A549 (cell line): ENCODE measurements around the gene INPP4B. TPM values are rescaled to one million over a fixed set of nuclear protein-coding genes. Genes with fewer than 3 reads are reported as not detected.

ENCODE experiments used
- ATAC-seq, 2 experiments: fragments of 200-7000 bp in 1 of 2; fragments of >200 bp in 1 of 2; cut with Nextera tagmentation in 1 of 2; cut with Tn5 transposase in 1 of 2; 3 replicates each; pipeline versions ENCODE4 v1.8.0 to v1.9.1; 2018 to 2020; ENCODE audit warnings: mild to moderate bottlenecking in 1 of 2, moderate library complexity in 1 of 2
- CTCF ChIA-PET: fragments of 300-600 bp; sonication (Branson Sonifier 250); formaldehyde crosslinking; extraction: SDS; loops from one replicate; lab custom pipeline; 2021; ENCODE audit warnings: antibody characterized with exemption, inconsistent platforms; lab: Yijun Ruan, JAX
- POLR2A ChIA-PET: fragments of 350-600 bp; formaldehyde crosslinking; extraction: SDS; loops from one replicate; lab custom pipeline; 2021; ENCODE audit warnings: antibody characterized with exemption, inconsistent platforms; lab: Yijun Ruan, JAX
- DNase-seq, 2 experiments: peaks; one replicate each; pipeline versions ENCODE4 v3.0.0 to v3.0.0-alpha.2; 2011 to 2016; ENCODE audit warnings: low read depth in 1 of 2, low spot score in 1 of 2
- FAIRE-seq: peaks from 2 replicates; lab custom pipeline; 2011; peaks lifted over from hg19 to GRCh38; lab: Jason Lieb, UNC
- H3K27ac ChIP-seq, 2 experiments: fragments of >200 bp; sonication (Bioruptor Twin); formaldehyde crosslinking; 3 replicates each; pipeline ENCODE4 v1.5.1; 2016 to 2017
- H3K4me1 ChIP-seq: fragments of >200 bp; sonication (Bioruptor Twin); formaldehyde crosslinking; 3 replicates; pipeline ENCODE4 v1.6.1; 2016
- H3K4me2 ChIP-seq: fragments of >200 bp; sonication (Bioruptor Twin); formaldehyde crosslinking; 3 replicates; pipeline ENCODE4 v1.6.1; 2016
- H3K4me3 ChIP-seq: fragments of >200 bp; sonication (Bioruptor Twin); formaldehyde crosslinking; 3 replicates; pipeline ENCODE4 v1.5.1; 2016
- H3K9me3 ChIP-seq: fragments of >200 bp; sonication (Bioruptor Twin); formaldehyde crosslinking; 3 replicates; pipeline ENCODE4 v1.6.1; 2016
- BHLHE40 ChIP-seq: IDR thresholded peaks from 2 replicates; pipeline ENCODE4 v1.6.1; 2012; ENCODE audit warnings: low read depth, low read length, inconsistent platforms
- CEBPB ChIP-seq, 2 experiments: fragments of >200 bp in 1 of 2; sonication (Bioruptor Twin) in 1 of 2; formaldehyde crosslinking in 1 of 2; IDR thresholded peaks; 2 replicates each; pipeline ENCODE4 v1.6.1; 2012 to 2016
- CHD2 ChIP-seq: fragments of 150-350 bp; IDR thresholded peaks from 2 replicates; pipeline ENCODE4 v1.6.1; 2014; ENCODE audit warnings: low read length; ENCODE audit not compliant: partially characterized antibody
- CHD4 ChIP-seq: fragments of 200-600 bp; sonication (generic); IDR thresholded peaks from 2 replicates; pipeline ENCODE4 v1.6.1; 2016; ENCODE audit warnings: antibody characterized with exemption, mild to moderate bottlenecking, borderline replicate concordance
- E2F6 ChIP-seq: IDR thresholded peaks from 2 replicates; pipeline ENCODE4 v1.6.1; 2012; ENCODE audit warnings: low read depth, borderline replicate concordance
- EHMT2 ChIP-seq: fragments of 200-600 bp; sonication (generic); IDR thresholded peaks from 2 replicates; pipeline ENCODE4 v1.6.1; 2016; ENCODE audit warnings: antibody characterized with exemption, low read depth, mild to moderate bottlenecking, moderate library complexity
- EP300 ChIP-seq, 2 experiments: fragments of >200 bp; sonication (Bioruptor Twin); formaldehyde crosslinking; IDR thresholded peaks; 2 replicates in 1 of 2; 3 replicates in 1 of 2; pipeline ENCODE4 v1.6.1; 2016 to 2017
- FOSB ChIP-seq: fragments of 250-450 bp; sonication (Bioruptor Pico); IDR thresholded peaks from 2 replicates; pipeline ENCODE4 v1.5.0; 2020; ENCODE audit warnings: mild to moderate bottlenecking, moderate library complexity
- FOSL2 ChIP-seq, 2 experiments: fragments of 450-650 bp in 1 of 2; fragments of >200 bp in 1 of 2; sonication (Bioruptor Twin) in 1 of 2; formaldehyde crosslinking; IDR thresholded peaks; 2 replicates each; pipeline versions ENCODE4 v1.5.0 to v1.6.1; 2016 to 2020; ENCODE audit warnings: mild to moderate bottlenecking in 1 of 2, moderate library complexity in 1 of 2
- HMGXB4 ChIP-seq: fragments of 250-450 bp; sonication (Bioruptor Pico); IDR thresholded peaks from 2 replicates; pipeline ENCODE4 v1.5.0; 2021; ENCODE audit warnings: mild to moderate bottlenecking, moderate library complexity, borderline replicate concordance
- JUN ChIP-seq, 2 experiments: fragments of >200 bp; sonication (Bioruptor Twin); formaldehyde crosslinking; IDR thresholded peaks; 2 replicates in 1 of 2; 3 replicates in 1 of 2; pipeline ENCODE4 v1.6.1; 2016 to 2017
- NFE2L2 ChIP-seq: fragments of 150-350 bp; conservative IDR thresholded peaks from 2 replicates; pipeline ENCODE4 v1.6.1; 2014; ENCODE audit warnings: low read length
- NPAS2 ChIP-seq: fragments of 250-450 bp; sonication (Bioruptor Pico); IDR thresholded peaks from 2 replicates; pipeline ENCODE4 v1.8.0; 2022; ENCODE audit warnings: mild to moderate bottlenecking, moderate library complexity, borderline replicate concordance
- POLR2A ChIP-seq: IDR thresholded peaks from 2 replicates; pipeline ENCODE4 v1.6.1; 2012; ENCODE audit warnings: mild to moderate bottlenecking, low read length
- RAD21 ChIP-seq, 2 experiments: fragments of >200 bp in 1 of 2; sonication (Bioruptor Twin) in 1 of 2; formaldehyde crosslinking in 1 of 2; IDR thresholded peaks in 1 of 2; conservative IDR thresholded peaks in 1 of 2; 2 replicates in 1 of 2; 3 replicates in 1 of 2; pipeline ENCODE4 v1.6.1; 2012 to 2018; ENCODE audit warnings: inconsistent platforms in 1 of 2
- RNF2 ChIP-seq: fragments of 200-600 bp; sonication (generic); IDR thresholded peaks from 2 replicates; pipeline ENCODE4 v1.6.1; 2016; ENCODE audit warnings: low read depth, mild to moderate bottlenecking, antibody characterized with exemption, moderate library complexity, borderline replicate concordance
- SMC3 ChIP-seq: fragments of >200 bp; sonication (Bioruptor Twin); formaldehyde crosslinking; IDR thresholded peaks from 3 replicates; pipeline ENCODE4 v1.6.1; 2018; ENCODE audit warnings: inconsistent platforms
- TP53 ChIP-seq: fragments of 250-450 bp; sonication (Bioruptor Pico); IDR thresholded peaks from 2 replicates; pipeline ENCODE4 v1.5.0; 2021; ENCODE audit warnings: mild to moderate bottlenecking, moderate library complexity
- ZFP36 ChIP-seq: fragments of 450-650 bp; IDR thresholded peaks from 2 replicates; pipeline ENCODE4 v1.6.1; 2014; ENCODE audit warnings: borderline replicate concordance; ENCODE audit not compliant: partially characterized antibody
- WGBS: methylation state at CpG from one replicate; pipeline ENCODE4 v1.1.6; 2017; ENCODE audit errors: missing lambda C conversion rate; 5-methylcytosine and 5-hydroxymethylcytosine counted together
- polyA plus RNA-seq, 4 experiments: library from polyadenylated mRNA; depleted of rRNA in 3 of 4; stranded (reverse); fragments of >200 nt; fragmentation: RNase III in 1 of 4; extraction: RNeasy Plus Mini Kit Qiagen cat#74134 plus additional on column Dnase treatment in 1 of 4; gene quantifications; 2 replicates in 3 of 4; 3 replicates in 1 of 4; pipeline ENCODE4 v1.2.3, GENCODE V29; 2011 to 2017
- TF ChIP-seq, protein P1 (sequence below): fragments of 200-600 bp; sonication (generic); IDR thresholded peaks from 2 replicates; pipeline ENCODE4 v1.6.1; 2016; ENCODE audit warnings: antibody characterized with exemption, mild to moderate bottlenecking, moderate library complexity
- TF ChIP-seq, protein P2 (sequence below): fragments of >200 bp; sonication (Bioruptor Twin); formaldehyde crosslinking; IDR thresholded peaks from 3 replicates; pipeline ENCODE4 v1.5.1; 2016

INPP4B gene
- polyA plus RNA-seq, 2 of the 4 experiments (the other 2 are of a cell fraction): 7.2 to 14.9 TPM

DNA sequence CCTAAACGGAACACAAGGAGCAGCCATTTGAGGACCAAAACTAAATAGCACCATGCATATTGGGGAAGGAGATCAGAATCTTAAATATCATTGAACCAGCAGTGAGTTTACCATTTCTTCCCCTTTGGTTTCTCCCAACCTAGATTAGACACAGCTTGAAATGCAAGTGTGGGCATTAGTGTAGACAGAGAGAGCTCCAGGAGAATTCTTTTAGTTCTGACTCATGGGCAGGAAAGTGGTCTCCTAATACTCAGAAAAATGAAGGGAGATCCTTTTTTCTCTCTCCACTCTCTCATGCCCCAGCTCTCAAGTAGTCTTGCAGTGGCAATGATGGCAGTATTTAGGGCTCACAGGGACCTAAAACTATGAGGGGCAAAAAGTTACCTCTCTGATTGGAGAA is 567.9 kb downstream of the INPP4B start (continued):
- TF ChIP-seq, protein P1, sequence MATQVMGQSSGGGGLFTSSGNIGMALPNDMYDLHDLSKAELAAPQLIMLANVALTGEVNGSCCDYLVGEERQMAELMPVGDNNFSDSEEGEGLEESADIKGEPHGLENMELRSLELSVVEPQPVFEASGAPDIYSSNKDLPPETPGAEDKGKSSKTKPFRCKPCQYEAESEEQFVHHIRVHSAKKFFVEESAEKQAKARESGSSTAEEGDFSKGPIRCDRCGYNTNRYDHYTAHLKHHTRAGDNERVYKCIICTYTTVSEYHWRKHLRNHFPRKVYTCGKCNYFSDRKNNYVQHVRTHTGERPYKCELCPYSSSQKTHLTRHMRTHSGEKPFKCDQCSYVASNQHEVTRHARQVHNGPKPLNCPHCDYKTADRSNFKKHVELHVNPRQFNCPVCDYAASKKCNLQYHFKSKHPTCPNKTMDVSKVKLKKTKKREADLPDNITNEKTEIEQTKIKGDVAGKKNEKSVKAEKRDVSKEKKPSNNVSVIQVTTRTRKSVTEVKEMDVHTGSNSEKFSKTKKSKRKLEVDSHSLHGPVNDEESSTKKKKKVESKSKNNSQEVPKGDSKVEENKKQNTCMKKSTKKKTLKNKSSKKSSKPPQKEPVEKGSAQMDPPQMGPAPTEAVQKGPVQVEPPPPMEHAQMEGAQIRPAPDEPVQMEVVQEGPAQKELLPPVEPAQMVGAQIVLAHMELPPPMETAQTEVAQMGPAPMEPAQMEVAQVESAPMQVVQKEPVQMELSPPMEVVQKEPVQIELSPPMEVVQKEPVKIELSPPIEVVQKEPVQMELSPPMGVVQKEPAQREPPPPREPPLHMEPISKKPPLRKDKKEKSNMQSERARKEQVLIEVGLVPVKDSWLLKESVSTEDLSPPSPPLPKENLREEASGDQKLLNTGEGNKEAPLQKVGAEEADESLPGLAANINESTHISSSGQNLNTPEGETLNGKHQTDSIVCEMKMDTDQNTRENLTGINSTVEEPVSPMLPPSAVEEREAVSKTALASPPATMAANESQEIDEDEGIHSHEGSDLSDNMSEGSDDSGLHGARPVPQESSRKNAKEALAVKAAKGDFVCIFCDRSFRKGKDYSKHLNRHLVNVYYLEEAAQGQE: no peak
- no peak for TF ChIP-seq POLR2A
- TF ChIP-seq CHD4: no peak
- no peak for TF ChIP-seq RNF2
- no peak for TF ChIP-seq RAD21 (conservative IDR thresholded peaks at IDR 0.05 in 1 of 2, IDR thresholded peaks at IDR 0.05 in 1 of 2)

- H3K4me3 ChIP-seq: no peak overlapping the region
- TF ChIP-seq NFE2L2: no peak
- TF ChIP-seq E2F6: no peak
- TF ChIP-seq FOSL2 (IDR thresholded peaks at IDR 0.05): no peak
- TF ChIP-seq FOSL2 (CRISPR knock-in tag; IDR thresholded peaks at IDR 0.05): peak; percentile 12; the same call in 1 of the 2 replicates
- no peak for ATAC-seq
- no peak for DNase-seq
- no peaks in the 10 kb centered on the region for H3K9me3 ChIP-seq
- CTCF ChIA-PET: no interaction called here
- FAIRE-seq: no peak
- POLR2A ChIA-PET: no interaction called here
- H3K4me2 ChIP-seq: no peak overlapping the region
- 95% methylated on average over 1 of the region's 1 CpG for WGBS
- H3K27ac ChIP-seq: no peak overlapping the region
- H3K4me1 ChIP-seq: 0 out of 3 replicates have a peak, but pooled peaks cover 6% of the 10 kb centered on the region
These were observed 572.0 kb downstream of the INPP4B start for GRCh38 chr4:142274137-142274536.

DNA sequence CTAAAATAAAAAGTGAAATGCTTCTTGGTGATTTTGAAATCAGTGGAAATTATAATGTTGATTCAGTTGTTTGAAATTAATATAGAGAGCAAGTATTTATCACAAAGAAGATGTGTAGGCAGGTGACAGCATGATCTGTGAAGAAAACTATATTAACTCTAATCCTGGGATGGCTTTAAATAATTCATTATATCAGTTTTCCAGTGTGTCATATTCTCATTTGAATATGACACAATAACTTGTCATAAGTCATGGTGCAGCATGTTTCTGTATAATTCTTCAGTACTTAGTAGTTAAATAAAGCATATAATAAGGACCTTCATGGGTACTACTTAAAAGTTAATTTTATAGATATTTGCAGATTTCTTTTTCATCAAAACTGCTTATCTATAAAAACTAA is 573.6 kb downstream of the INPP4B start:
- ATAC-seq: no peak
- POLR2A ChIA-PET: no interaction called here
- CTCF ChIA-PET: interaction anchor here (0.5 kb wide), 1 partner anchor 118 kb away, joined by 4 read pairs; no protein-coding TSS in a partner anchor
- 0 out of 3 replicates have a peak, but pooled peaks cover 6% of the 10 kb centered on the region for H3K4me1 ChIP-seq
- H3K9me3 ChIP-seq: no peaks in the 10 kb centered on the region
- H3K4me2 ChIP-seq: no peak overlapping the region
- DNase-seq: no peak
- no peak overlapping the region for H3K4me3 ChIP-seq
- TF ChIP-seq EP300 (IDR thresholded peaks at IDR 0.05) (no peak), SMC3 (no peak), FOSB (no peak), BHLHE40 (no peak), HMGXB4 (CRISPR knock-in tag) (no peak), RAD21 (conservative IDR thresholded peaks at IDR 0.05 in 1 of 2, IDR thresholded peaks at IDR 0.05 in 1 of 2) (no peak), TP53 (no peak), NPAS2 (no peak), ZFP36 (no peak), CHD2 (no peak), NFE2L2 (no peak), EHMT2 (no peak), FOSL2 (IDR thresholded peaks at IDR 0.05) (no peak), FOSL2 (CRISPR knock-in tag; IDR thresholded peaks at IDR 0.05) (no peak), JUN (IDR thresholded peaks at IDR 0.05) (no peak), CEBPB (IDR thresholded peaks at IDR 0.05) (no peak)
- TF ChIP-seq, protein P2, sequence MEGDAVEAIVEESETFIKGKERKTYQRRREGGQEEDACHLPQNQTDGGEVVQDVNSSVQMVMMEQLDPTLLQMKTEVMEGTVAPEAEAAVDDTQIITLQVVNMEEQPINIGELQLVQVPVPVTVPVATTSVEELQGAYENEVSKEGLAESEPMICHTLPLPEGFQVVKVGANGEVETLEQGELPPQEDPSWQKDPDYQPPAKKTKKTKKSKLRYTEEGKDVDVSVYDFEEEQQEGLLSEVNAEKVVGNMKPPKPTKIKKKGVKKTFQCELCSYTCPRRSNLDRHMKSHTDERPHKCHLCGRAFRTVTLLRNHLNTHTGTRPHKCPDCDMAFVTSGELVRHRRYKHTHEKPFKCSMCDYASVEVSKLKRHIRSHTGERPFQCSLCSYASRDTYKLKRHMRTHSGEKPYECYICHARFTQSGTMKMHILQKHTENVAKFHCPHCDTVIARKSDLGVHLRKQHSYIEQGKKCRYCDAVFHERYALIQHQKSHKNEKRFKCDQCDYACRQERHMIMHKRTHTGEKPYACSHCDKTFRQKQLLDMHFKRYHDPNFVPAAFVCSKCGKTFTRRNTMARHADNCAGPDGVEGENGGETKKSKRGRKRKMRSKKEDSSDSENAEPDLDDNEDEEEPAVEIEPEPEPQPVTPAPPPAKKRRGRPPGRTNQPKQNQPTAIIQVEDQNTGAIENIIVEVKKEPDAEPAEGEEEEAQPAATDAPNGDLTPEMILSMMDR: no peak
- no peak overlapping the region for H3K27ac ChIP-seq
- FAIRE-seq: no peak
